GM10266 (cell line): ENCODE data around the gene ARSK.

Source experiments
- DNase-seq: peaks from one replicate; pipeline ENCODE4 v3.0.0; 2012; ENCODE audit errors: extremely low spot score
- CTCF ChIP-seq: IDR thresholded peaks from 2 replicates; pipeline ENCODE4 v1.5.1; 2012; ENCODE audit warnings: mild to moderate bottlenecking, low read depth; ENCODE audit not compliant: control insufficient read depth, insufficient read depth; ENCODE audit errors: missing control alignments

The ARSK gene

GRCh38 chr5:95620030-95620869 lies 65.3 kb downstream of the ARSK start, which contains the start of gene GPR150:
Gene GPR150, plus strand, starts transcription at chr5:95620087. Its CDS starts 189 bp downstream, at chr5:95620276.
- DNase-seq: peak; percentile 83
- no peak for TF ChIP-seq CTCF

GRCh38 chr5:95620870-95621838 lies 66.3 kb downstream of the ARSK start:
- no peak for TF ChIP-seq CTCF

GRCh38 chr5:95621839-95622629 lies 67.1 kb downstream of the ARSK start:
- DNase-seq: no peak
- TF ChIP-seq CTCF: no peak

More at GRCh38 chr5:95620870-95621838, 66.3 kb downstream of the ARSK start:
- DNase-seq: peak; percentile 72

- no peak for DNase-seq
- no peak for TF ChIP-seq CTCF
Measured at GRCh38 chr5:95623706-95624105, 68.8 kb downstream of the ARSK start.

- DNase-seq: no peak
- TF ChIP-seq CTCF: no peak
Measured at GRCh38 chr5:95624368-95624767, 69.5 kb downstream of the ARSK start.

GRCh38 chr5:95626701-95627100 lies 71.8 kb downstream of the ARSK start:
- no peak for DNase-seq

More at GRCh38 chr5:95626701-95627100, 71.8 kb downstream of the ARSK start:
- TF ChIP-seq CTCF: no peak
